OCI-LY3 (cell line): Measurements from ENCODE around the gene SLC6A13.

Experiments
- H2AFZ ChIP-seq: fragments of 200-600, 300-600 bp; shearing (Covaris generic); 2 replicates; pipeline ENCODE4 v1.6.0; 2014; ENCODE audit warnings: antibody characterized with exemption, low read depth, low read length
- H3K27ac ChIP-seq: fragments of 200-600, 300-600 bp; sonication (generic); 2 replicates; pipeline ENCODE4 v1.5.1; 2014; ENCODE audit warnings: mild to moderate bottlenecking, low read length, moderate library complexity, mixed read lengths
- H3K27me3 ChIP-seq: fragments of 200-600, 300-600 bp; sonication (generic); 2 replicates; pipeline ENCODE4 v1.6.1; 2014; ENCODE audit warnings: low read depth, low read length, mixed read lengths
- H3K36me3 ChIP-seq: fragments of 200-600, 300-600 bp; sonication (generic); replicated peaks from 2 replicates; pipeline ENCODE3; 2014; ENCODE audit warnings: low read depth, low read length, mixed read lengths
- H3K4me1 ChIP-seq: fragments of 300-600, 200-600 bp; sonication (generic); 2 replicates; pipeline ENCODE4 v1.6.1; 2014; ENCODE audit warnings: low read length, mixed read lengths
- H3K4me2 ChIP-seq: fragments of 200-600, 300-600 bp; sonication (generic); 2 replicates; pipeline ENCODE4 v1.6.1; 2014; ENCODE audit warnings: low read length, mixed read lengths
- H3K4me3 ChIP-seq: fragments of 300-600, 200-600 bp; sonication (generic); 2 replicates; pipeline ENCODE4 v1.5.1; 2014; ENCODE audit warnings: antibody characterized with exemption, mild to moderate bottlenecking, low read length, moderate library complexity
- H3K79me2 ChIP-seq: fragments of 300-600, 200-600 bp; shearing (Covaris generic); 2 replicates; pipeline ENCODE4 v1.6.1; 2014; ENCODE audit warnings: mild to moderate bottlenecking, low read length, mixed read lengths
- H3K9ac ChIP-seq: fragments of 300-600, 200-600 bp; shearing (Covaris generic); 2 replicates; pipeline ENCODE4 v1.6.0; 2014; ENCODE audit warnings: mild to moderate bottlenecking, low read length, moderate library complexity
- H3K9me3 ChIP-seq: fragments of 200-600, 300-600 bp; shearing (Covaris generic); 2 replicates; pipeline ENCODE4 v1.6.1; 2014; ENCODE audit warnings: low read length, mixed read lengths; ENCODE audit not compliant: insufficient read depth
- H4K20me1 ChIP-seq: fragments of 200-600, 300-600 bp; sonication (generic); 2 replicates; pipeline ENCODE4 v1.6.1; 2016; ENCODE audit warnings: low read length, mixed read lengths; ENCODE audit not compliant: insufficient read depth
- EZH2phosphoT487 ChIP-seq: fragments of 200-600 bp; shearing (Covaris generic); IDR thresholded peaks from 2 replicates; pipeline ENCODE4 v1.6.1; 2018; ENCODE audit warnings: antibody characterized with exemption, mixed run types, low read depth
- TF ChIP-seq, protein P1 (sequence below): fragments of 200-600, 300-600 bp; sonication (generic); IDR thresholded peaks from 2 replicates; pipeline ENCODE4 v1.5.1; 2014; ENCODE audit warnings: antibody characterized with exemption, low read length, low read depth

SLC6A13 gene

DNA sequence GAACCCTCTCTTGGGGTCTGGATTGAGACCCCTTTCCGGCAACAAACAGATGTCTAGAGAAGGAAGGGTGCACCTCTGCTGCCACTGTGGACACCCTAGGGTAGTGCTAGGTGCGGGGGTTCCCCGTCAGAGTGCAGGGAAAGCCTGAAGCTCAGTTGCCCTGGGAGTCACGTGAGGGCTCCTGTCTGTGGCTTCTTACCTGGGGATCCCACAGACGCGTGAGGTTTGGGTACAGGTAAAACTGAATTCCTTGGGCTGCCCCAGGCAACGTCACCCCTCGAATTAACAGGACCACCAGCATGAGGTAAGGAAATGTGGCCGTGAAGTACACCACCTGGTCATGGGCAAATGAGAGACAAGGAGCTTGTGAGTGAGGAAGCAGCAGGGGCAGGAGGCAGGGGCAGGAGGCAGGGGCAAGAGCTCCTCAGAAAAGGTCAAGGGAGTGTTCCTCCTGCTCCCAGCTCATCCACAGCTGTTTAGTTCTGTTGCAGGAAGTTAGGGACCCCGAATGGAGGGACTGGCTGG, 27.7 kb downstream of the SLC6A13 start:
- Histone ChIP-seq H3K9me3 (no peaks in the 10 kb centered on the region), H3K4me2 (no peak overlapping the region), H3K9ac (no peak overlapping the region), H3K36me3 (no peaks in the 10 kb centered on the region), H3K4me3 (no peak overlapping the region), H4K20me1 (no peaks in the 10 kb centered on the region), H3K27ac (no peak overlapping the region), H3K79me2 (no peaks in the 10 kb centered on the region), H3K27me3 (peaks cover 6% of the 10 kb centered on the region; the same call in 1 of the 2 replicates), H2AFZ (no peak overlapping the region), H3K4me1 (no peaks in the 10 kb centered on the region)
- no peak for TF ChIP-seq EZH2phosphoT487
- TF ChIP-seq, protein P1, sequence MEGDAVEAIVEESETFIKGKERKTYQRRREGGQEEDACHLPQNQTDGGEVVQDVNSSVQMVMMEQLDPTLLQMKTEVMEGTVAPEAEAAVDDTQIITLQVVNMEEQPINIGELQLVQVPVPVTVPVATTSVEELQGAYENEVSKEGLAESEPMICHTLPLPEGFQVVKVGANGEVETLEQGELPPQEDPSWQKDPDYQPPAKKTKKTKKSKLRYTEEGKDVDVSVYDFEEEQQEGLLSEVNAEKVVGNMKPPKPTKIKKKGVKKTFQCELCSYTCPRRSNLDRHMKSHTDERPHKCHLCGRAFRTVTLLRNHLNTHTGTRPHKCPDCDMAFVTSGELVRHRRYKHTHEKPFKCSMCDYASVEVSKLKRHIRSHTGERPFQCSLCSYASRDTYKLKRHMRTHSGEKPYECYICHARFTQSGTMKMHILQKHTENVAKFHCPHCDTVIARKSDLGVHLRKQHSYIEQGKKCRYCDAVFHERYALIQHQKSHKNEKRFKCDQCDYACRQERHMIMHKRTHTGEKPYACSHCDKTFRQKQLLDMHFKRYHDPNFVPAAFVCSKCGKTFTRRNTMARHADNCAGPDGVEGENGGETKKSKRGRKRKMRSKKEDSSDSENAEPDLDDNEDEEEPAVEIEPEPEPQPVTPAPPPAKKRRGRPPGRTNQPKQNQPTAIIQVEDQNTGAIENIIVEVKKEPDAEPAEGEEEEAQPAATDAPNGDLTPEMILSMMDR = no peak

DNA sequence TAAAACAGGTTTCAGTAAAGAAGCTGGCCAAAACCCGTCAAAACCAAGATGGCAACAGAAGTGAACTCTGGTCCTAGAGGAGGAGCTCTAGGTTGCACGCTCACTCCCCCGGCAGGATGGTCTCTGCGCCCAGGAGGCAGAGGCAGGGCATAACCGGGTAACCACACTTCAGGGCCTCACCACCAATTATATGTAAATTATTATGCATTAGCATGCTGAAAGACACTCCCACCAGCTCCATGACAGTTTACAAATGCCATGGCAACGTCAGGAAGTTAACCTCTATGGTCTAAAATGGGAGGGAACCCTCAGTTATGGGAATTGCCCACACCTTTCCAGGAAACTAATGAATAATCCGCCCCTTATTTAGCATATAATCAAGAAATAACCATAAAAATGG, 28.6 kb downstream of the SLC6A13 start:
- no peaks in the 10 kb centered on the region for H4K20me1 ChIP-seq
- no peaks in the 10 kb centered on the region for H3K36me3 ChIP-seq
- H2AFZ ChIP-seq = no peak overlapping the region
- TF ChIP-seq, protein P1 = no peak
- no peak for TF ChIP-seq EZH2phosphoT487
- no peak overlapping the region for H3K27ac ChIP-seq
- H3K4me1 ChIP-seq = no peaks in the 10 kb centered on the region
- H3K4me3 ChIP-seq = no peak overlapping the region
- no peak overlapping the region for H3K4me2 ChIP-seq
- no peaks in the 10 kb centered on the region for H3K9me3 ChIP-seq
- H3K27me3 ChIP-seq = peaks cover 7% of the 10 kb centered on the region; the same call in 1 of the 2 replicates
- H3K79me2 ChIP-seq = no peaks in the 10 kb centered on the region
- no peak overlapping the region for H3K9ac ChIP-seq

DNA sequence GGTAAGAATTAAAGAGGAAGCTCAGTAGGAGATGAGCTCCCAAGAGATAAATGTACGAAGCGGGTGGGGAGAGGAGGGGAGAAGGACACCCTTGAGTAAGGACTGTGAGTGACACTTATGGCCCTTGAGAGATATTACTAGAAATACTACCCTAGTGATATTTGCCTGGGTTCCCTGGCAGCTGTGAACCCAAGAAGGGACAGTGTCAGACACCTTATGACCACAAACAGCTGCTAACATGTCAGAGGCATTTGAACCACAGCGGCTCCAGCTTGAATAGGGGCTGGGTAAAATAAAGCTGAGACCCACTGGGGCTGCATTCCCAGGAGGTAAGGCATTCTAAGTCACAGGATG, 29.0 kb downstream of the SLC6A13 start:
- H3K4me3 ChIP-seq = no peak overlapping the region

DNA sequence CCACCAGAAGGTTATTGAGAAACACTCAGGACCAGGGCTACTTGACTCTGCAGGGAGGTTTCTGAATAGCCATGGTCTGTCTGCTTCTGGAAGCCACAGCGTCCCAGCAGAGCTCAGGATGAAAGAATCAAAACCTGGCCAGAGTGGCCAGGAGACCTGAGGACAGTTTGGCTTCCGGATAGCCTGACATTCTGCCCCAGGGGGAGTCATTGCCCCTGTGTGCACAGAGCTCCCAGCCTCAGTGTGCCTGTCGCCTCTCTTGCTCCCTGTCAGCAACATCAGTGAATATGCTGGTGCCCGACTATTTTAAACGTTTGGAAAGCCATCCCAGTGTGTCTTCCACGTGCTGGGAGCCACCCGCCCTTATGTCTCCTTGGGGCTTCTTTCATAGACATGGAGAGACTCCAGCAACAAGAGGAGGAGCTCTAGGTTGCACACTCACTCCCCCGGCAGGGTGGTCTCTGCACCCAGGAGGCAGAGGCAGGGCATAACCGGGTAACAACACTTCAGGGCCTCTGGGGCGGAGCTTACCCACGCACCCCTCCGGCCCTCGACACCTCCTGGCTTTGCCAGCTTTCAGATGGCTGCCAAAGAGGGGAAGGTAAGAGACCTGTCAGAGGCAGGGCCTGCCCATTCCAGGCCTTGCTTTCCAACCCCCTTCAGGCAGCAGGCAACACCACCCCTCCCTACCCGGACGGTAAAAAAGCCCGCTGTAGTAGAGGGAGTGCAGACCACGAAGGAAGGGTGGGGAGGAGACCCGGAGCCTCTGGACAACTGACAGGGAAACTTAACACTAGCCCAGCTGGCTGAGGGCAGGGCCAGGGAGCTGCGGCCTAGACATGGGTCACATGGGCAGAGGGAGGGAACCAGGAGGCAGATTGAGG, 29.7 kb downstream of the SLC6A13 start:
- Histone ChIP-seq H3K79me2 (no peaks in the 10 kb centered on the region), H3K9me3 (no peaks in the 10 kb centered on the region), H3K27me3 (peaks cover 8% of the 10 kb centered on the region; the same call in 1 of the 2 replicates), H3K36me3 (no peaks in the 10 kb centered on the region), H3K4me1 (no peaks in the 10 kb centered on the region), H4K20me1 (no peaks in the 10 kb centered on the region), H3K9ac (no peak overlapping the region), H3K4me2 (no peak overlapping the region), H3K27ac (no peak overlapping the region), H3K4me3 (no peak overlapping the region), H2AFZ (no peak overlapping the region)
- TF ChIP-seq, protein P1 = no peak
- TF ChIP-seq EZH2phosphoT487 = no peak

More for the DNA sequence above, 29.0 kb downstream of the SLC6A13 start:
- Histone ChIP-seq H3K9me3 (no peaks in the 10 kb centered on the region), H2AFZ (no peak overlapping the region), H3K9ac (no peak overlapping the region), H3K4me2 (no peak overlapping the region), H3K79me2 (no peaks in the 10 kb centered on the region), H3K27me3 (peaks cover 7% of the 10 kb centered on the region; the same call in 1 of the 2 replicates), H4K20me1 (no peaks in the 10 kb centered on the region), H3K4me1 (no peaks in the 10 kb centered on the region), H3K27ac (no peak overlapping the region), H3K36me3 (no peaks in the 10 kb centered on the region)
- TF ChIP-seq EZH2phosphoT487 = no peak
